ENCODE data around the gene HAPLN3. TPM values are rescaled to one million over a fixed set of nuclear protein-coding genes. Genes with fewer than 3 reads are reported as not detected.

The HAPLN3 gene
- total RNA-seq, 1 donor from 2014 or later, result 2.7 TPM

DNA sequence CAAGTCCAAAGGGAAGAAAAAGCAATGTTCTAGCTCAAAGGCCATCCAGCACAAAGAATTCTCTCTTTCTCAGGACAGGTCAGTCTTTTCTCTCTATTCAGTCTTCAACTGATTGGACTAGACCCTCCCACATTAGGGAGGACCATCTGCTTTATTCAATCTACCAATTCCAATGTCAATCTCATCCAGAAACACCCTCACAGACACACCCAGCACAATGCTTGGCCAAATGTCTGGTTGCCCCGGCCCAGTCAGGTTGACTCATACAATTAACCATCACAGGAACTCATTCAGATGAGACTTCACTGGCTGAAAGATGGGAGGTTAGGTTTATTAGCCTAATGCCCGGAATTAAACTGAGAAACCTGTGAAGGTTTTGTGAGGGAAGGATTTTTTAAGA, 59.7 kb downstream of the HAPLN3 start:
- H3K36me3 ChIP-seq, result no peaks in the 10 kb centered on the region
- no peaks in the 10 kb centered on the region for H3K9me3 ChIP-seq (ENCODE audit: low read depth)
- H3K79me2 ChIP-seq (ENCODE audit: low read depth), result no peaks in the 10 kb centered on the region
- Mint-ChIP-seq H3K9me3 (no peaks in the 10 kb centered on the region), H3K4me3 (no peak overlapping the region), H3K27ac (no peak overlapping the region), H3K36me3 (no peaks in the 10 kb centered on the region), H3K27me3 (ENCODE audit: insufficient read depth, low read depth) (peaks cover 2% of the 10 kb centered on the region), H3K4me1 (peaks cover 9% of the 10 kb centered on the region)
- no peaks in the 10 kb centered on the region for H4K20me1 ChIP-seq (ENCODE audit: low read depth)
- H3K27ac ChIP-seq, result no peak overlapping the region
- no peak overlapping the region for H3K9ac ChIP-seq
- H3K4me1 ChIP-seq, result no peaks in the 10 kb centered on the region
- no peak overlapping the region for H3K4me2 ChIP-seq
- no peak for DNase-seq (ENCODE audit: low spot score)
- no peaks in the 10 kb centered on the region for H3F3A ChIP-seq (ENCODE audit: low read depth)
- no peak overlapping the region for H2AFZ ChIP-seq (replicated peaks)
- TF ChIP-seq, protein P1, sequence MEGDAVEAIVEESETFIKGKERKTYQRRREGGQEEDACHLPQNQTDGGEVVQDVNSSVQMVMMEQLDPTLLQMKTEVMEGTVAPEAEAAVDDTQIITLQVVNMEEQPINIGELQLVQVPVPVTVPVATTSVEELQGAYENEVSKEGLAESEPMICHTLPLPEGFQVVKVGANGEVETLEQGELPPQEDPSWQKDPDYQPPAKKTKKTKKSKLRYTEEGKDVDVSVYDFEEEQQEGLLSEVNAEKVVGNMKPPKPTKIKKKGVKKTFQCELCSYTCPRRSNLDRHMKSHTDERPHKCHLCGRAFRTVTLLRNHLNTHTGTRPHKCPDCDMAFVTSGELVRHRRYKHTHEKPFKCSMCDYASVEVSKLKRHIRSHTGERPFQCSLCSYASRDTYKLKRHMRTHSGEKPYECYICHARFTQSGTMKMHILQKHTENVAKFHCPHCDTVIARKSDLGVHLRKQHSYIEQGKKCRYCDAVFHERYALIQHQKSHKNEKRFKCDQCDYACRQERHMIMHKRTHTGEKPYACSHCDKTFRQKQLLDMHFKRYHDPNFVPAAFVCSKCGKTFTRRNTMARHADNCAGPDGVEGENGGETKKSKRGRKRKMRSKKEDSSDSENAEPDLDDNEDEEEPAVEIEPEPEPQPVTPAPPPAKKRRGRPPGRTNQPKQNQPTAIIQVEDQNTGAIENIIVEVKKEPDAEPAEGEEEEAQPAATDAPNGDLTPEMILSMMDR (IDR thresholded peaks at IDR 0.05), result no peak
- TF ChIP-seq EZH2 (IDR thresholded peaks at IDR 0.05) (no peak), EZH2phosphoT487 (IDR thresholded peaks at IDR 0.05) (no peak)
- H3K27me3 ChIP-seq, result no peaks in the 10 kb centered on the region
- no peak overlapping the region for H3K4me3 ChIP-seq

DNA sequence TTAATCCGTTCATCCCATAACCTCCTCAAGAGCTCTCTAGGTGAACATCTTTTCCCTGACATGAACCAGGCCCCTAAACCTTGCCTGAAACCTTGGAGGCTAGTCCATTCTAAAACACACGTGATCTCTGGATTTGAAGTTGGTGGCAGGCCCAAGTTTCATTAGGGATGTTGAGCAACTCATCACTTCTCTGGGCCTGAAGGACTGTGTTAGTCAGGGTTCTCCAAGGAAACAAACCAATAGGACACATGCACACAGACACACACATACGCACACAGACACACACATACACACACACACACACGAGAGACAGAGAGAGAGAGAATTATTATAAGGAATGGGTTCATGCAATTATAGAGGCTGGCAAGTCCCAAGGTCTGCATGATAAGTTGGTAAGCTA, 60.2 kb downstream of the HAPLN3 start:
- H3K27me3 Mint-ChIP-seq (ENCODE audit: insufficient read depth, low read depth), result peaks cover 2% of the 10 kb centered on the region
- Histone ChIP-seq H3K36me3 (no peaks in the 10 kb centered on the region), H3K27ac (no peak overlapping the region), H2AFZ (replicated peaks) (no peak overlapping the region), H3K9ac (no peak overlapping the region), H3K4me3 (no peak overlapping the region), H3K4me1 (no peaks in the 10 kb centered on the region), H4K20me1 (ENCODE audit: low read depth) (no peaks in the 10 kb centered on the region), H3K27me3 (no peaks in the 10 kb centered on the region), H3K4me2 (no peak overlapping the region), H3K9me3 (ENCODE audit: low read depth) (no peaks in the 10 kb centered on the region), H3F3A (ENCODE audit: low read depth) (no peaks in the 10 kb centered on the region), H3K79me2 (ENCODE audit: low read depth) (no peaks in the 10 kb centered on the region)
- DNase-seq (ENCODE audit: low spot score), result no peak
- H3K4me1 Mint-ChIP-seq, result peaks cover 9% of the 10 kb centered on the region
- TF ChIP-seq EZH2phosphoT487 (IDR thresholded peaks at IDR 0.05), result no peak
- TF ChIP-seq, protein P1 (IDR thresholded peaks at IDR 0.05), result no peak
- TF ChIP-seq EZH2 (IDR thresholded peaks at IDR 0.05), result no peak
- no peak overlapping the region for H3K4me3 Mint-ChIP-seq
- no peak overlapping the region for H3K27ac Mint-ChIP-seq
- no peaks in the 10 kb centered on the region for H3K9me3 Mint-ChIP-seq
- no peaks in the 10 kb centered on the region for H3K36me3 Mint-ChIP-seq

DNA sequence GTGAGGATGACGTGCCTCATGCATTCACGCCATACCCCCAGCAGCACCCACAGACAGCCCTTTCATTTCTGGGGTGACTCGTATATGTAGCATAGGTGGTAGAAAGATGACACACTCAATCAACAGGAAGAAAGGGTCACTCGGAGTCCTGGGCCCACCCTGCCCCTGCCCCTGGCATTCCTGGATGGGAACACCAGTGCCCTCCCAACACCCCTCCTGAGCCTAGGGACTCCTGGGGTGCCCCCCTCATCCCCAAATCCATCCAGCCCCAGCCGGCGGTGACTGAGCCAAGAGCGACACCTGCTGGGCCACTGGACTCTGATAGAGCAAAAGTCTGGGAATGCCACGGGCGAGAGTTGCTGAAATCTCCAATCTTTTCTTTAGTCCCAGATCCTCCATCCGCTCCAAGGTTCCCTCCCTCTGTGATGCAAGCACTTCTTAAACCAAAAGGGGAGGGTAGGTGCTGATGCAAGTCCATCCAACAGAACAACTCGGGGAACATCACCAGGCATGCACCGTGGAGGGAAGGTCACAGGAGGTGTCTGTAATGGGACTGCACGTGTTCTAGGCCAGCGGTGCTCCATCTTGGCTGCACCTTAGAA, 61.0 kb downstream of the HAPLN3 start:
- H3F3A ChIP-seq (ENCODE audit: low read depth), result no peaks in the 10 kb centered on the region
- peak overlapping the region; percentile 79 for H2AFZ ChIP-seq (replicated peaks)
- Mint-ChIP-seq H3K9me3 (no peaks in the 10 kb centered on the region), H3K36me3 (no peaks in the 10 kb centered on the region), H3K27ac (peak overlapping the region; percentile 50), H3K27me3 (ENCODE audit: insufficient read depth, low read depth) (peaks cover 2% of the 10 kb centered on the region), H3K4me3 (no peak overlapping the region), H3K4me1 (peaks cover 9% of the 10 kb centered on the region)
- no peak overlapping the region for H3K9ac ChIP-seq
- H3K79me2 ChIP-seq (ENCODE audit: low read depth), result no peaks in the 10 kb centered on the region
- peak; percentile 80 for DNase-seq (ENCODE audit: low spot score)
- H4K20me1 ChIP-seq (ENCODE audit: low read depth), result no peaks in the 10 kb centered on the region
- H3K36me3 ChIP-seq, result no peaks in the 10 kb centered on the region
- TF ChIP-seq, protein P1 (IDR thresholded peaks at IDR 0.05), result peak; percentile 80
- TF ChIP-seq EZH2 (IDR thresholded peaks at IDR 0.05) (no peak), EZH2phosphoT487 (IDR thresholded peaks at IDR 0.05) (no peak)
- no peak overlapping the region for H3K27ac ChIP-seq
- H3K4me1 ChIP-seq, result no peaks in the 10 kb centered on the region
- H3K27me3 ChIP-seq, result no peaks in the 10 kb centered on the region
- no peaks in the 10 kb centered on the region for H3K9me3 ChIP-seq (ENCODE audit: low read depth)
- no peak overlapping the region for H3K4me3 ChIP-seq
- no peak overlapping the region for H3K4me2 ChIP-seq
